Suprapubic skin (tissue), 4 donors: Measurements from ENCODE around the gene DSCAM. TPM values are rescaled to one million over a fixed set of nuclear protein-coding genes. Genes with fewer than 3 reads are reported as not detected.

ENCODE experiments used
- DNase-seq, 2 donors: peaks; one replicate each; pipeline ENCODE4 v3.0.0-alpha.2; 2019; ENCODE audit warnings: low spot score in 2 of 2
- H3K27ac ChIP-seq: fragments of 200-600 bp; sonication (generic); one replicate; pipeline ENCODE4 v1.5.1; 2019
- H3K27me3 ChIP-seq: fragments of 200-600 bp; sonication (generic); one replicate; pipeline ENCODE4 v1.5.1; 2019
- H3K36me3 ChIP-seq: fragments of 200-600 bp; sonication (generic); one replicate; pipeline ENCODE4 v1.5.1; 2019
- H3K4me1 ChIP-seq: fragments of 200-600 bp; sonication (generic); one replicate; pipeline ENCODE4 v1.5.1; 2019
- H3K4me3 ChIP-seq: fragments of 200-600 bp; sonication (generic); one replicate; pipeline ENCODE4 v1.5.1; 2019; ENCODE audit warnings: mild to moderate bottlenecking
- H3K9me3 ChIP-seq: fragments of 200-600 bp; sonication (generic); one replicate; pipeline ENCODE4 v1.5.1; 2019
- EP300 ChIP-seq: sonication (generic); formaldehyde crosslinking; IDR thresholded peaks from one replicate; pipeline ENCODE4 v1.6.1; 2017; ENCODE audit warnings: antibody characterized with exemption
- POLR2A ChIP-seq, 2 donors: fragments of 450-650 bp; IDR thresholded peaks; one replicate each; pipeline ENCODE4 v1.6.1; 2017; ENCODE audit warnings: antibody characterized with exemption in 2 of 2, mild to moderate bottlenecking in 2 of 2, moderate library complexity in 2 of 2
- POLR2AphosphoS5 ChIP-seq, 3 donors: sonication (generic); formaldehyde crosslinking; IDR thresholded peaks; one replicate each; pipeline ENCODE4 v1.6.1; 2017; ENCODE audit warnings: antibody characterized with exemption in 3 of 3
- WGBS: methylation state at CpG from one replicate; pipeline ENCODE4 v1.1.5; 2018; 5-methylcytosine and 5-hydroxymethylcytosine counted together
- total RNA-seq, 4 donors: library from RNA; depleted of rRNA; stranded (reverse); fragments of >200 nt; gene quantifications; one replicate each; pipeline ENCODE4 v1.1.0, GENCODE V29; 2016
- TF ChIP-seq, protein P1 (sequence below), 2 donors: fragments of 200-600 bp in 1 of 2; fragments of 450-650 bp in 1 of 2; sonication (generic) in 1 of 2; IDR thresholded peaks; one replicate each; pipeline ENCODE4 v1.5.1; 2016 to 2019; ENCODE audit warnings: antibody characterized with exemption in 2 of 2, mild to moderate bottlenecking in 1 of 2, moderate library complexity in 1 of 2

Gene DSCAM
- total RNA-seq, 4 donors from 2014 or later = 0.08 TPM; not detected in 3

- WGBS = 84% methylated on average over 3 of the region's 3 CpGs
- H3K36me3 ChIP-seq = no peaks in the 10 kb centered on the region
- no peak for TF ChIP-seq POLR2A (IDR thresholded peaks at IDR 0.05)
- H3K27me3 ChIP-seq = no peaks in the 10 kb centered on the region
- H3K4me3 ChIP-seq = no peak overlapping the region
- no peak overlapping the region for H3K27ac ChIP-seq
- no peak for DNase-seq
- no peaks in the 10 kb centered on the region for H3K9me3 ChIP-seq
- H3K4me1 ChIP-seq = no peaks in the 10 kb centered on the region
Measured at GRCh38 chr21:40658311-40658710, 188.6 kb downstream of the DSCAM start.

- TF ChIP-seq POLR2A (IDR thresholded peaks at IDR 0.05) = no peak
- TF ChIP-seq, protein P1, sequence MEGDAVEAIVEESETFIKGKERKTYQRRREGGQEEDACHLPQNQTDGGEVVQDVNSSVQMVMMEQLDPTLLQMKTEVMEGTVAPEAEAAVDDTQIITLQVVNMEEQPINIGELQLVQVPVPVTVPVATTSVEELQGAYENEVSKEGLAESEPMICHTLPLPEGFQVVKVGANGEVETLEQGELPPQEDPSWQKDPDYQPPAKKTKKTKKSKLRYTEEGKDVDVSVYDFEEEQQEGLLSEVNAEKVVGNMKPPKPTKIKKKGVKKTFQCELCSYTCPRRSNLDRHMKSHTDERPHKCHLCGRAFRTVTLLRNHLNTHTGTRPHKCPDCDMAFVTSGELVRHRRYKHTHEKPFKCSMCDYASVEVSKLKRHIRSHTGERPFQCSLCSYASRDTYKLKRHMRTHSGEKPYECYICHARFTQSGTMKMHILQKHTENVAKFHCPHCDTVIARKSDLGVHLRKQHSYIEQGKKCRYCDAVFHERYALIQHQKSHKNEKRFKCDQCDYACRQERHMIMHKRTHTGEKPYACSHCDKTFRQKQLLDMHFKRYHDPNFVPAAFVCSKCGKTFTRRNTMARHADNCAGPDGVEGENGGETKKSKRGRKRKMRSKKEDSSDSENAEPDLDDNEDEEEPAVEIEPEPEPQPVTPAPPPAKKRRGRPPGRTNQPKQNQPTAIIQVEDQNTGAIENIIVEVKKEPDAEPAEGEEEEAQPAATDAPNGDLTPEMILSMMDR (IDR thresholded peaks at IDR 0.05) = no peak
- TF ChIP-seq POLR2AphosphoS5 (IDR thresholded peaks at IDR 0.05) = no peak
- TF ChIP-seq EP300 = no peak
- no peak overlapping the region for H3K4me3 ChIP-seq
- no peaks in the 10 kb centered on the region for H3K36me3 ChIP-seq
- H3K27ac ChIP-seq = no peak overlapping the region
- 22% methylated on average over 2 of the region's 2 CpGs for WGBS
- DNase-seq = no peak
- no peaks in the 10 kb centered on the region for H3K4me1 ChIP-seq
- no peaks in the 10 kb centered on the region for H3K27me3 ChIP-seq
- H3K9me3 ChIP-seq = no peaks in the 10 kb centered on the region
Measured at GRCh38 chr21:40652436-40652835, 194.5 kb downstream of the DSCAM start.

GRCh38 chr21:40647706-40648105 is 199.3 kb downstream of the DSCAM start:
- Histone ChIP-seq H3K4me3 (no peak overlapping the region), H3K27ac (no peak overlapping the region)
- no peak for TF ChIP-seq EP300
- TF ChIP-seq POLR2A (IDR thresholded peaks at IDR 0.05) = no peak
- TF ChIP-seq, protein P1 (IDR thresholded peaks at IDR 0.05) = no peak
- no peak for TF ChIP-seq POLR2AphosphoS5 (IDR thresholded peaks at IDR 0.05)

DNA sequence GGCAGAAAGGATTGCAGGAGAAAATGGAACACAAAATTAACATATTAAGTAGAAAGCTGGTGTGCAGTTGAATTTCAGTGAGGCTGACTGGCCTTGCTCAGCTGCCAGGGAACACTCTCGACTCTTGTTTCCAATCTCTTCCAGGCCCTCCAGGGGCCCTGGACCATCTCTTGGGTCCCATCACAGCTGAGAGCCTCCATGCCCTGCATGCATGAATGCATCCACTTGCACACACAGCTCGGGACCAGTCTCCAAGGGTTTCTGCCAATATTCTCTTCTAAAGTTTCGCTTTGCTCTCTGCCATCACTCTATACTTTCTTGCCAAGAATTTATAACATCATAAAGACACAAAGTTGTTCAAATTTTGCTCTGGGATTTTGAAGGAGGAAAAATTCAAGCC is 200.3 kb downstream of the DSCAM start:
- Histone ChIP-seq H3K36me3 (no peaks in the 10 kb centered on the region), H3K4me1 (no peaks in the 10 kb centered on the region), H3K27me3 (no peaks in the 10 kb centered on the region), H3K9me3 (no peaks in the 10 kb centered on the region), H3K27ac (no peak overlapping the region), H3K4me3 (no peak overlapping the region)
- TF ChIP-seq POLR2AphosphoS5 (IDR thresholded peaks at IDR 0.05) = no peak
- TF ChIP-seq EP300 = no peak
- TF ChIP-seq, protein P1 (IDR thresholded peaks at IDR 0.05) = no peak
- no peak for TF ChIP-seq POLR2A (IDR thresholded peaks at IDR 0.05)
- no peak for DNase-seq
- 62% methylated on average over 3 of the region's 3 CpGs for WGBS

More at GRCh38 chr21:40647706-40648105, 199.3 kb downstream of the DSCAM start:
- H3K36me3 ChIP-seq = no peaks in the 10 kb centered on the region
- no peak for DNase-seq
- H3K27me3 ChIP-seq = no peaks in the 10 kb centered on the region
- H3K4me1 ChIP-seq = no peaks in the 10 kb centered on the region
- WGBS = 0% methylated on average over 2 of the region's 2 CpGs
- H3K9me3 ChIP-seq = no peaks in the 10 kb centered on the region

DNA sequence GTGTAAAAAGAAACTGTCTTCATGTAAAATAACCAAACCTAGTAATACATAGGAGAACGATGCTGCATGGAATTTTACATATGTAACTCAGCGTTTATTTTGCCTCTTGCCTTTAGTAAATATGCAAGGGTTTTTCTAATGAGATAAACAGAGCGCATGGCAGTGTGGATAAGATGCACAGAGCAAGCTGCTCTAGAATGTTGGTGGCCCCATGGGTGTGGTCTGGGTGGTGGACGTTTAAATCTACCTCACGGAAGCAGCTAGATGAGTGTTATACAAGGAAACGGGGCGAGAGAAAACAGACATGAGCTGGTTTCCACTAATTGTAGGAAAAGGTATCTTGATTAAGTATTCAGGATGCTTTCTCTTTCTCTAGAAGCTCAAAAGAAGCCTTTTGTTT is 205.9 kb downstream of the DSCAM start:
- no peaks in the 10 kb centered on the region for H3K4me1 ChIP-seq
- WGBS = 77% methylated on average over 7 of the region's 7 CpGs
- no peaks in the 10 kb centered on the region for H3K9me3 ChIP-seq
- TF ChIP-seq, protein P1 (IDR thresholded peaks at IDR 0.05) = no peak
- no peak for TF ChIP-seq EP300
- no peak for TF ChIP-seq POLR2A (IDR thresholded peaks at IDR 0.05)
- no peak for TF ChIP-seq POLR2AphosphoS5 (IDR thresholded peaks at IDR 0.05)
- no peaks in the 10 kb centered on the region for H3K36me3 ChIP-seq
- no peak overlapping the region for H3K27ac ChIP-seq
- DNase-seq = no peak
- H3K4me3 ChIP-seq = no peak overlapping the region
- H3K27me3 ChIP-seq = no peaks in the 10 kb centered on the region

GRCh38 chr21:40640266-40640789 is 206.6 kb downstream of the DSCAM start:
- H3K27ac ChIP-seq = no peak overlapping the region
- TF ChIP-seq, protein P1 (IDR thresholded peaks at IDR 0.05) = no peak
- TF ChIP-seq EP300 (no peak), POLR2A (IDR thresholded peaks at IDR 0.05) (no peak), POLR2AphosphoS5 (IDR thresholded peaks at IDR 0.05) (no peak)
- no peaks in the 10 kb centered on the region for H3K27me3 ChIP-seq
- WGBS = 79% methylated on average over 9 of the region's 9 CpGs
- no peaks in the 10 kb centered on the region for H3K9me3 ChIP-seq
- no peak overlapping the region for H3K4me3 ChIP-seq
- no peak for DNase-seq
- H3K36me3 ChIP-seq = no peaks in the 10 kb centered on the region
- H3K4me1 ChIP-seq = no peaks in the 10 kb centered on the region
